ENCODE results near the gene WDR45. TPM values are rescaled to one million over a fixed set of nuclear protein-coding genes. Genes with fewer than 3 reads are reported as not detected.
"Not testable (repeated sequence)": the region's sequence is repeated elsewhere in the genome, so short reads cannot be mapped to it uniquely, and the experiment has no call there.

WDR45 gene
- total RNA-seq (10 to 100 TPM; 49.2 to 98.5 (median 68.5) TPM), polyA plus RNA-seq (10 to 100 TPM; 65.1 to 89.9 TPM)
- long read RNA-seq, donor 1, transcript WDR45-207 (11 exons, 1,639 nt): major isoform, 29 of 83 reads
- long read RNA-seq, donor 1, transcript WDR45-224 (10 exons, 1,301 nt): minor isoform, 8 of 83 reads
- long read RNA-seq, donor 1, partial matches to known transcripts: 17 of 83 reads
- long read RNA-seq, donor 1, other reads (novel, unspliced or antisense): 24 of 83 reads
- long read RNA-seq, donor 2, transcript WDR45-224 (10 exons, 1,301 nt): minor isoform, 23 of 191 reads
- long read RNA-seq, donor 2, transcript WDR45-206 (11 exons, 1,381 nt): minor isoform, 14 of 191 reads
- long read RNA-seq, donor 2, transcript WDR45-201 (11 exons, 1,444 nt): minor isoform, 5 of 191 reads
- long read RNA-seq, donor 2, transcript WDR45-207 (11 exons, 1,639 nt): major isoform, 90 of 191 reads
- long read RNA-seq, donor 2, partial matches to known transcripts: 19 of 191 reads
- long read RNA-seq, donor 2, other reads (novel, unspliced or antisense): 40 of 191 reads
- long read RNA-seq, donor 3, transcript WDR45-207 (11 exons, 1,639 nt): major isoform, 25 of 63 reads
- long read RNA-seq, donor 3, transcript WDR45-224 (10 exons, 1,301 nt): minor isoform, 8 of 63 reads
- long read RNA-seq, donor 3, partial matches to known transcripts: 12 of 63 reads
- long read RNA-seq, donor 3, other reads (novel, unspliced or antisense): 13 of 63 reads

DNA sequence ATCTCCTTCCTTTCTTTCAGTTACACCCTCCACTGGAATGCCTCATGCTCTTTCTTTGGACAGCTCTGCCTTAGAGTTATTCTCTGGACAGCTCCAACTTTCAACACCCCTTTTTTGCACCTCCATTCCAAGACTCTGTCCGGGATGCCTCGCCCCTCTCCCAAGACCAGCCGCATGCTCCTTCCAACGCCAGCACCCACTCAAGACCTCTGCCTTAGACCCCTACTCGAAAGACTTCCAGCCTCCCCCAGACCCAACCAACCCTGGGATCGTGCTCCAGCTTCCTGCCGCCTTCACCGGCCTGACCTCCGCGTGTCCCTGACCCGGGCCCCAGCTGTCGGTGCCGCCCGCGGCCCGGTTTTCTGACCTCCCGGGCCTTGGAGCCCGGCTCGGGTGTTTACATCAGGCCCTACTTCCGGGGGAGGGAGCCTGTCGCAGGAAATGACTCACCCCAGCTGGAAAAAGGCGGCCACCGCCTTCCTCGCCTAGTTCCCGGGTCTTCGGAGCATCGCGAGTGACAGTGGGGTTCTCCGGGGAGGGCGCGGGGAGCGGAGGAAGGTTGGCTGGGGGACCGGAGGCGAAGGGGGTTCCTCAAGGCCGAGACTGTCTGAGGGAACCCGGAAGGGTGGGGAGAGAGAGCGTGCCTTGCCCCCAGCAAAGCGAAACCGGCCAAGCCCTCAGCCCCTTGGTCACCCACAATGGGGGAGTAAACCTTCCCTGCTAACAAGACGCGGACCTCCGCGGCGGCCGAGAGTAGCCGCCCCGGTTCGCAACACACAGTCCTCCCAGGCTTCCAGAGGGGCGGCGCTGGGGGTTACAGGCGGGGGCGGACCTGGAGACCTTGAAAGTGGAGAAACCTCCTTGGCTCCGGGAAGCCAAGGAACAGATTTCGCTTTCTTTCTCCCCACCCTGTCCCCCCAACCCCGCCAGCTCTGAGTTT is at the start of gene WDR45:
Gene WDR45 (minus strand): TSS at position 399 of the 940 bp plus-strand sequence. CDS start 1,792 bp downstream, outside the sequence.
- no peaks in the 10 kb centered on the region for H3K27me3 ChIP-seq
- peak within 1 kb of the TSS; percentile 42 to 93 (median 72) for H3K4me3 ChIP-seq
- DNase-seq (peak; percentile 78 to 83 (median 82)), ATAC-seq (peak; percentile 74 to 95 (median 88))
- intact Hi-C loops (cut with DNase I): loop anchor here in 1 of 10 donors (10.0 kb wide), 1 partner anchor 475 kb away; no protein-coding TSS in a partner anchor
- peaks cover 0 to 7% (median 2%) of the 10 kb centered on the region in 12 donors for H3K4me1 ChIP-seq
- TF ChIP-seq, protein P1, sequence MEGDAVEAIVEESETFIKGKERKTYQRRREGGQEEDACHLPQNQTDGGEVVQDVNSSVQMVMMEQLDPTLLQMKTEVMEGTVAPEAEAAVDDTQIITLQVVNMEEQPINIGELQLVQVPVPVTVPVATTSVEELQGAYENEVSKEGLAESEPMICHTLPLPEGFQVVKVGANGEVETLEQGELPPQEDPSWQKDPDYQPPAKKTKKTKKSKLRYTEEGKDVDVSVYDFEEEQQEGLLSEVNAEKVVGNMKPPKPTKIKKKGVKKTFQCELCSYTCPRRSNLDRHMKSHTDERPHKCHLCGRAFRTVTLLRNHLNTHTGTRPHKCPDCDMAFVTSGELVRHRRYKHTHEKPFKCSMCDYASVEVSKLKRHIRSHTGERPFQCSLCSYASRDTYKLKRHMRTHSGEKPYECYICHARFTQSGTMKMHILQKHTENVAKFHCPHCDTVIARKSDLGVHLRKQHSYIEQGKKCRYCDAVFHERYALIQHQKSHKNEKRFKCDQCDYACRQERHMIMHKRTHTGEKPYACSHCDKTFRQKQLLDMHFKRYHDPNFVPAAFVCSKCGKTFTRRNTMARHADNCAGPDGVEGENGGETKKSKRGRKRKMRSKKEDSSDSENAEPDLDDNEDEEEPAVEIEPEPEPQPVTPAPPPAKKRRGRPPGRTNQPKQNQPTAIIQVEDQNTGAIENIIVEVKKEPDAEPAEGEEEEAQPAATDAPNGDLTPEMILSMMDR (IDR thresholded peaks at IDR 0.05): no peak
- TF ChIP-seq POLR2A (IDR thresholded peaks at IDR 0.05): peak in 1 of 2 donors; percentile 76
- H3K36me3 ChIP-seq: peaks cover 0 to 27% (median 7%) of the 10 kb centered on the region in 9 donors
- no peaks in the 10 kb centered on the region for H3K9me3 ChIP-seq
- H3K27ac ChIP-seq: peak within 1 kb of the TSS; percentile 86 to 97 (median 94)
- 1 to 42% (median 18%) methylated on average over 51 to 55 of the region's 55 CpGs for WGBS, 4 donors

DNA sequence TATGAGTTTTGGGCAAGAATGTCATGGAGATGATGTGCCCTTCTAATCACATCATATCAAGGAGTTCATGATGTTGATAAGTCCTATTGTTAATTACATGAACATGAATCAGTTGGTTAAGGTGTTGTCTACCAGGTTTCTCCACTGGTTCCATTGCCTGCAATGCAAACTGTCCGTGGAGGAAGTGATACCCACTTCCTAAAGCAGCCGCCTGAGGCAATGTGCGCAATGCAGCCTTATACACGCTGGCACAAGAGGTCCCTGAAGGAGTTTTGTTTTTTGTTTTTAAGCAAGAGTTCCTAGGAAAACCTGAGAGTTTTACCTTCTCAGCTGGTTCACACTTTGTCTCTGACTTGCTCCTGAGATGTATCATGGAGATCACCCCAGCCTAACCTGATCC is 49.7 kb upstream of the WDR45 start:
- Histone ChIP-seq H3K36me3 (no peaks in the 10 kb centered on the region), H3K9me3 (no peaks in the 10 kb centered on the region), H3K4me1 (peaks cover 0 to 5% (median 0%) of the 10 kb centered on the region in 12 donors), H3K4me3 (no peak overlapping the region), H3K27ac (no peak overlapping the region), H3K27me3 (no peaks in the 10 kb centered on the region)
- WGBS, 4 donors: 68 to 78% (median 72%) methylated on average over 4 of the region's 4 CpGs
- DNase-seq (no peak), ATAC-seq (no peak)
- TF ChIP-seq, protein P1 (IDR thresholded peaks at IDR 0.05): no peak
- no peak for TF ChIP-seq POLR2A (IDR thresholded peaks at IDR 0.05)
- intact Hi-C loops (cut with DNase I): no loop called here

DNA sequence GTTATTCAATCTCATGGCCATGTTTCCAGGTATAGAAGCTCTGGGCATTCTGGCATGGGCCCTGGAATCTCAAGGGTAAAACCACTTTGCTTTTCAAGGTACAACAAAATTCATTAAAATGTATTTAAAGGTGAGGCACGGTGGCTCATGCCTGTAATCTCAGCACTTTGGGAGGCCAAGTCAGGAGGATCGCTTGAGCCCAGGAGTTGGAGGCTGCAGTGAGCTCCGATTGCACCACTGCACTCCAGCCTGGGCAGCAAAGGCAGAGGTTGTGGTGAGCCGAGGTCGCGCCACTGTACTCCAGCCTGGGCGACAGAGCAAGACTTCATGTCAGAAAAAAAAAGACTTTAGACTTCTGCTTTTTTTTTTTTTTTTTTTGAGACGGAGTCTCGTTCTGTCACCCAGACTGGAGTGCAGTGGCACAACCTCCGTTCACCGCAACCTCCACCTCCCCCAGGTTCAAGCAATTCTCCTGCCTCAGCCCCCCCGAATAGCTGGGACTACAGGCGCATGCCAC is 48.1 kb upstream of the WDR45 start:
- H3K36me3 ChIP-seq; H3K4me3 ChIP-seq; H3K27me3 ChIP-seq; DNase-seq; H3K9me3 ChIP-seq; H3K27ac ChIP-seq; intact Hi-C loops (cut with DNase I); ATAC-seq; H3K4me1 ChIP-seq: not testable (repeated sequence)
- WGBS, 4 donors: 76 to 90% (median 83%) methylated on average over 12 to 13 of the region's 13 CpGs

DNA sequence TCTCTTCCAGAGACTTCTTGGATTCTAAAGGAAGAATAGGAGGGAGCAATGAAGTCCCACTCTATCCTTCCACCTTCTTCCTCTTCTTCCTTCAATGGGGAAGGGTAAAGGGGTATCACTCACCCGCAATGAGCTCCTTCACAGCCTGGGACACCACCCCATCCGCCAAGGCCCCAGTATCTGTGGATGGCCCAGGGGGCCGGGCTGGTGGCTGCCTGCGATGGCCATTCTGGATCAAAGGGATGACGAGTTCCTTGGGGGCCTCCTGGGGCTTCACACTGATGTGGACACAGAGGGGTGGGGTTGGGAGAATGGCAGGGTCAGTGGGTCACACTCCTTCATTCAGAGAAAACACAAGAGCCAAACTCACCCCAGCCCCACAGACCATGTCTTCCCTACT is 42.8 kb upstream of the WDR45 start:
- intact Hi-C loops (cut with DNase I): no loop called here
- H3K4me3 ChIP-seq: peak overlapping the region in 10 of 12 donors; percentile 72 to 99 (median 81)
- no peak overlapping the region for H3K27ac ChIP-seq
- DNase-seq (no peak), ATAC-seq (no peak)
- no peaks in the 10 kb centered on the region for H3K9me3 ChIP-seq
- WGBS, 4 donors: 71 to 82% (median 77%) methylated on average over 5 of the region's 5 CpGs
- peaks cover 0 to 42% (median 26%) of the 10 kb centered on the region in 9 donors for H3K36me3 ChIP-seq
- TF ChIP-seq POLR2A (IDR thresholded peaks at IDR 0.05): no peak
- TF ChIP-seq, protein P1 (IDR thresholded peaks at IDR 0.05): no peak
- H3K4me1 ChIP-seq: peaks cover 0 to 10% (median 0%) of the 10 kb centered on the region in 12 donors
- no peaks in the 10 kb centered on the region for H3K27me3 ChIP-seq
